ENCODE results near the gene ISCA1. TPM values are rescaled to one million over a fixed set of nuclear protein-coding genes. Genes with fewer than 3 reads are reported as not detected.

The ISCA1 gene
- total and polyA plus RNA-seq, 2 of the 8 experiments (the other 6 are each of a cell fraction or from before 2014, with no cell fraction given): 35.0 to 40.0 TPM

- Histone ChIP-seq H3K23ac (ENCODE audit: insufficient read length) (no peak overlapping the region), H4K5ac (ENCODE audit: insufficient read length, low read depth, low read length) (no peak overlapping the region), H3K79me2 (ENCODE audit: control insufficient read depth in 1 of 2, insufficient read depth in 2 of 2, low read length in 2 of 2) (no peaks in the 10 kb centered on the region), H3K79me1 (ENCODE audit: low read depth, low read length) (no peaks in the 10 kb centered on the region), H3K4me1 (replicated peaks in 1 of 4; ENCODE audit: control insufficient read depth in 3 of 4, insufficient read depth in 4 of 4, low read length in 3 of 4) (peaks cover 0 to 7% (median 1%) of the 10 kb centered on the region in 4 experiments; a peak in 2 of 7 replicates), H3K4me2 (ENCODE audit: insufficient read depth in 1 of 2, low read depth in 2 of 2, low read length in 2 of 2) (no peak overlapping the region), H3K9me3 (ENCODE audit: insufficient read depth in 2 of 2, low read depth in 1 of 2, low read length in 1 of 2) (no peaks in the 10 kb centered on the region), H3K36me3 (ENCODE audit: control insufficient read depth in 2 of 4, insufficient read depth in 4 of 4, low read length in 3 of 4) (peaks cover 3 to 55% (median 28%) of the 10 kb centered on the region in 4 experiments), H2AK5ac (ENCODE audit: low read depth, low read length) (no peak overlapping the region), H2BK20ac (ENCODE audit: low read length) (no peak overlapping the region), H2BK15ac (ENCODE audit: low read length) (no peak overlapping the region), H3K4me3 (ENCODE audit: extremely low read depth in 1 of 4, insufficient read depth in 2 of 4, low read depth in 3 of 4, low read length in 4 of 4) (no peak overlapping the region), H4K91ac (replicated peaks; ENCODE audit: insufficient read length, low read length) (no peak overlapping the region), H3K27me3 (replicated peaks in 1 of 4; ENCODE audit: control insufficient read depth in 3 of 4, extremely low read depth in 1 of 4, insufficient read depth in 3 of 4, low read length in 3 of 4) (no peaks in the 10 kb centered on the region), H3K56ac (replicated peaks; ENCODE audit: insufficient read length, low read depth, low read length) (no peak overlapping the region), H3K9ac (replicated peaks in 1 of 4; ENCODE audit: extremely low read depth in 1 of 4, low read depth in 3 of 4, low read length in 3 of 4) (no peak overlapping the region), H3K4ac (replicated peaks; ENCODE audit: insufficient read length, low read depth, low read length) (no peak overlapping the region), H2AFZ (ENCODE audit: low read length) (no peak overlapping the region), H4K20me1 (replicated peaks in 1 of 2; ENCODE audit: control insufficient read depth in 1 of 2, insufficient read depth in 2 of 2, low read length in 2 of 2) (peaks cover 2 to 7% of the 10 kb centered on the region in 2 experiments), H2BK120ac (replicated peaks; ENCODE audit: low read depth, low read length) (no peak overlapping the region), H3K23me2 (ENCODE audit: low read depth, low read length) (no peaks in the 10 kb centered on the region), H2BK12ac (ENCODE audit: low read depth, low read length) (no peak overlapping the region), H4K8ac (ENCODE audit: extremely low read depth, insufficient read depth, low read length) (no peak overlapping the region), H2BK5ac (ENCODE audit: low read depth, low read length) (no peak overlapping the region), H3K27ac (ENCODE audit: low read depth, low read length) (no peak overlapping the region), H3K18ac (ENCODE audit: extremely low read depth, low read length) (no peak overlapping the region), H3K14ac (ENCODE audit: insufficient read length) (no peak overlapping the region)
- no peak for DNase-seq (ENCODE audit: low read depth in 1 of 2, low spot score in 2 of 2)
- FAIRE-seq: no peak
- ChIA-PET CTCF (ENCODE audit: partially characterized antibody) (no interaction called here), POLR2A (ENCODE audit: partially characterized antibody) (interaction anchor here (1.7 kb wide), 1 partner anchor 9 kb away, joined by 4 read pairs; no protein-coding TSS in a partner anchor)
- 89% methylated on average over 3 of the region's 3 CpGs; no CpG with 5 or more reads in 1 of the 2 experiments for WGBS, 2 experiments (ENCODE audit: extremely low coverage in 1 of 2, insufficient coverage in 1 of 2, insufficient read length in 1 of 2, insufficient replicate concordance in 2 of 2, low coverage in 1 of 2, low lambda C conversion rate in 2 of 2, missing lambda C conversion rate in 1 of 2)
- TF ChIP-seq BRCA1 (IDR thresholded peaks at IDR 0.05; ENCODE audit: low read depth, low read length): no peak
- no peak for TF ChIP-seq KDM4A (IDR thresholded peaks at IDR 0.05; ENCODE audit: low read depth, low read length, severe bottlenecking)
- no peak for TF ChIP-seq CBX8 (IDR thresholded peaks at IDR 0.05; ENCODE audit: borderline replicate concordance, low read depth, low read length)
- no peak for TF ChIP-seq SAP30 (IDR thresholded peaks at IDR 0.05; ENCODE audit: insufficient read depth, insufficient replicate concordance, low read length)
- TF ChIP-seq SP4 (IDR thresholded peaks at IDR 0.05; ENCODE audit: low read length): no peak
- TF ChIP-seq RNF2 (IDR thresholded peaks at IDR 0.05; ENCODE audit: borderline replicate concordance, low read depth, low read length, missing control alignments, poor library complexity, severe bottlenecking): no peak
- TF ChIP-seq RAD21 (IDR thresholded peaks at IDR 0.05 in 1 of 2, conservative IDR thresholded peaks at IDR 0.05 in 1 of 2; ENCODE audit: low read depth in 2 of 2, low read length in 2 of 2): no peak
- TF ChIP-seq CHD2 (IDR thresholded peaks at IDR 0.05; ENCODE audit: low read length): no peak
- no peak for TF ChIP-seq EP300 (IDR thresholded peaks at IDR 0.05; ENCODE audit: borderline replicate concordance in 1 of 2, low read depth in 2 of 2, low read length in 2 of 2)
- no peak for TF ChIP-seq GABPA (IDR thresholded peaks at IDR 0.05; ENCODE audit: borderline replicate concordance, insufficient read depth, low read length)
- no peak for TF ChIP-seq SIRT6 (IDR thresholded peaks at IDR 0.05; ENCODE audit: low read length)
- TF ChIP-seq EZH2 (IDR thresholded peaks at IDR 0.05; ENCODE audit: low read depth, low read length, severe bottlenecking): no peak
- TF ChIP-seq SIN3A (conservative IDR thresholded peaks at IDR 0.05 in 1 of 2, IDR thresholded peaks at IDR 0.05 in 1 of 2; ENCODE audit: low read depth in 1 of 2, low read length in 2 of 2): no peak
These were observed 44.2 kb upstream of the ISCA1 start for GRCh38 chr9:86326536-86326935.

Data from H1 (cell line).